Coronary artery (tissue), 2 donors: Measurements from ENCODE around the gene FOXP1.
A peak's percentile ranks its signal among the peaks of the same experiment; 100 is the strongest.

Source experiments
- DNase-seq: peaks from one replicate; pipeline ENCODE4 v3.0.0-alpha.2; 2017; ENCODE audit warnings: low spot score
- H3K27ac ChIP-seq, 2 donors: fragments of 200-600 bp; sonication (generic); one replicate each; pipeline ENCODE4 v1.5.1; 2016 to 2019
- H3K4me3 ChIP-seq: fragments of 200-600 bp; sonication (generic); 2 replicates; pipeline ENCODE4 v1.5.1; 2016; ENCODE audit warnings: mild to moderate bottlenecking, moderate library complexity
- TF ChIP-seq, protein P1 (sequence below): fragments of 200-600 bp; sonication (generic); IDR thresholded peaks from one replicate; pipeline ENCODE4 v1.5.1; 2019; ENCODE audit warnings: antibody characterized with exemption

FOXP1 gene

DNA sequence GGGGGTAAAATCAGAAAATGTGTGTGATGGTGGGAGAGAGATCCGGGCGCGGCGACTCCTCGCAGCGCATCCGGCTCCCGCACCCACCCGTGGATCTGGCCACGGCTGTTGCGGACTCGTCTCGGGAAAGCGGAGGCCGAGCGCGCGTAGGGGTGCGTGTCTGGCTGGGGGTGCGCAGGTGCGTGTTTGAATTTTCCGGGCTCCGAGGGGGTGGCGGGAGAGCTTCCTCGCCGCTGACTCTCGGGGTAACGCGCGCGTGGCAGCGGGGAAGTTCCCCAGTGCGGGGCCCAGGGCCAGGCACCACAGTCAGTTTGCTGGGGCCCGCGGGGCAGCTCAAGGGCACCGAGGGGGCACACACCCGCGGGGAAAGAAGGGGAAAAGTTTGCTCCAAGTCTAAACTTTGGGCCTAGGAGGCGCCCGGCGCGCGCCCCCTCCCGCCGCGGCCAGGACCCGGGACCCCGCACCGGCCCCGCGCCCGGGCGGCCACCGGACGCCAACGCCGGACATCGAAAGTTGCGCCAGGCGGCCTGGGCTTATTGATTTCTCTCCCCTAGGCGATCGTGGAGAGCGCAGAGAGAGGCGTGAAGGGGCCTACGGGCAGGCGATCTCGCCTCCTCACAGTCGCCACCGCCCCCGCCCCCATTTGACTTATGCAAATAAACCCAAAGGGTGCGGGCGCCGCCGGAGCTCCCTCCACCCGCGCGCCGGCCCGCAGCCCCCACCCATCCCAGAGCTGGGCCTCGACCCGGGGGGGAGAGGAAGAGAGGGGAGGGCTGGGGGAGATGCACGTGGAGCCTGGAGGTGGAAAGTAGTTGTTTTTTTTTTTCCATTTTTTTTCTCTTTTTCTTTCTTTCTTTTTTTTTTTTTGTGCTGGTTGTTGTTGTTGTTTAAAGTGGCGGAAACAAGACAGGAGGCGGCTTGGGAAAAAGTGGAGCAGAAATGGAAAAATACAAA is 639 bp downstream of the FOXP1 start:
- Histone ChIP-seq H3K27ac (peak overlapping the region; percentile 99), H3K4me3 (peak overlapping the region; percentile 89)
- TF ChIP-seq, protein P1, sequence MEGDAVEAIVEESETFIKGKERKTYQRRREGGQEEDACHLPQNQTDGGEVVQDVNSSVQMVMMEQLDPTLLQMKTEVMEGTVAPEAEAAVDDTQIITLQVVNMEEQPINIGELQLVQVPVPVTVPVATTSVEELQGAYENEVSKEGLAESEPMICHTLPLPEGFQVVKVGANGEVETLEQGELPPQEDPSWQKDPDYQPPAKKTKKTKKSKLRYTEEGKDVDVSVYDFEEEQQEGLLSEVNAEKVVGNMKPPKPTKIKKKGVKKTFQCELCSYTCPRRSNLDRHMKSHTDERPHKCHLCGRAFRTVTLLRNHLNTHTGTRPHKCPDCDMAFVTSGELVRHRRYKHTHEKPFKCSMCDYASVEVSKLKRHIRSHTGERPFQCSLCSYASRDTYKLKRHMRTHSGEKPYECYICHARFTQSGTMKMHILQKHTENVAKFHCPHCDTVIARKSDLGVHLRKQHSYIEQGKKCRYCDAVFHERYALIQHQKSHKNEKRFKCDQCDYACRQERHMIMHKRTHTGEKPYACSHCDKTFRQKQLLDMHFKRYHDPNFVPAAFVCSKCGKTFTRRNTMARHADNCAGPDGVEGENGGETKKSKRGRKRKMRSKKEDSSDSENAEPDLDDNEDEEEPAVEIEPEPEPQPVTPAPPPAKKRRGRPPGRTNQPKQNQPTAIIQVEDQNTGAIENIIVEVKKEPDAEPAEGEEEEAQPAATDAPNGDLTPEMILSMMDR: no peak
- peak; percentile 86 for DNase-seq

DNA sequence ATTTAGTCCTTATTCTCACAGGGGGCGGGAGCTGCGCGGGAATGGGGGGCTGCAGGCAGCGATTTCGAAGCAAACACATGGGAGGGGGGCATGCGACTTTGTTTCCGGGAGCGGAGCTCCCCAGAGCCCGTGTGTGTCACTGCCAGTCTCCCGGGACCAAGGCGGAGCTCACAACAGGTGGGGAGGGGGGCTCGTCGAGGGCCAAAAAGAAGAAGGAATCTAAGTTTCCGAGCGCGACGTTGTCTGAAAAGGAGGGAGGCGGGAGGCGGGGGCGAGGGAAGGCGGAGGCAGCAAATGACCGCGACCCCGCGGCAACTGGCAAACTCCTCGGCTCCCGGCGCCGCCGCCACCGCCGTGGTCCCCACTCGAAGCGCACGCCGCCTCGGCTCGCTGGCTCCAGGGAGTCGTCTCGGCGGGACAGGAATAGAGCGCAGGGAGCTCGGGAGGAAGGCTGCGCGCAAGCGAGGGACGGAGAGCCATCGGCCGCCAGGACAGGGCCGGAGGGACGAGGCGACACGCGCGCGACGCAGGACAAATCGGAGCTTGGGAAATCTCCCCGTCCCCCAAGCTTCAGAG is 1.4 kb downstream of the FOXP1 start:
- H3K27ac ChIP-seq: peak overlapping the region; percentile 99
- H3K4me3 ChIP-seq: peak overlapping the region; percentile 89
- DNase-seq: peak; percentile 80
- TF ChIP-seq, protein P1: no peak

DNA sequence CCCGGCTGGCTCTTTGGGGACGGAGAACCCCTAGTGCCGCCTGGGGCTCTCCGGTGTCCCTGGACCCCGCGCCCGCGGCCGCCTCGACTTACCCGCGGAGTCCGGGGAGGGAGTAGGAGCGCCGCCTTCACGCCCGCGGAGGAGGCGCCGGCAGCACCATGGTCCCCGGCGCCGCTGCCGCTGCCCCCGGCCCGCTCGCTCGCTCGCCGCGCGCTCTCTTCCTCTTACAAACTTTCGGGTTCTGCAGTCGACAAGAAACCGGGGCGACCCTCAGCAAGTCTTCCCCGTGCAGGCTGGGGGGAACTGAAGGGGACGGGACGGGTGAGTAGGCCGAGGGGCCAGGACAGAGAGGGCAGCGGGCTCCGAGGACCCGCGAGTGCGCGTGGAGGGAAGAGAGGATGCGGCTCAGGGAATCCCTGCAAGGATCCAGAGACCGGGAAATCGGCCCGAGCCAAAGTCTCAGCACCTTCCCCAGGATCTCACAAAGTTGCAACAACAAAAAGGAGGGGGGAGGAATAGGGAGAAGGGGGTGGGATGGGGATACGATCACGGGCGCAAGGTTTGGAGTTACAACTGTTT is 2.0 kb downstream of the FOXP1 start:
- TF ChIP-seq, protein P1: no peak
- DNase-seq: peak; percentile 75
- peak overlapping the region; percentile 89 for H3K4me3 ChIP-seq
- peak overlapping the region; percentile 99 for H3K27ac ChIP-seq

DNA sequence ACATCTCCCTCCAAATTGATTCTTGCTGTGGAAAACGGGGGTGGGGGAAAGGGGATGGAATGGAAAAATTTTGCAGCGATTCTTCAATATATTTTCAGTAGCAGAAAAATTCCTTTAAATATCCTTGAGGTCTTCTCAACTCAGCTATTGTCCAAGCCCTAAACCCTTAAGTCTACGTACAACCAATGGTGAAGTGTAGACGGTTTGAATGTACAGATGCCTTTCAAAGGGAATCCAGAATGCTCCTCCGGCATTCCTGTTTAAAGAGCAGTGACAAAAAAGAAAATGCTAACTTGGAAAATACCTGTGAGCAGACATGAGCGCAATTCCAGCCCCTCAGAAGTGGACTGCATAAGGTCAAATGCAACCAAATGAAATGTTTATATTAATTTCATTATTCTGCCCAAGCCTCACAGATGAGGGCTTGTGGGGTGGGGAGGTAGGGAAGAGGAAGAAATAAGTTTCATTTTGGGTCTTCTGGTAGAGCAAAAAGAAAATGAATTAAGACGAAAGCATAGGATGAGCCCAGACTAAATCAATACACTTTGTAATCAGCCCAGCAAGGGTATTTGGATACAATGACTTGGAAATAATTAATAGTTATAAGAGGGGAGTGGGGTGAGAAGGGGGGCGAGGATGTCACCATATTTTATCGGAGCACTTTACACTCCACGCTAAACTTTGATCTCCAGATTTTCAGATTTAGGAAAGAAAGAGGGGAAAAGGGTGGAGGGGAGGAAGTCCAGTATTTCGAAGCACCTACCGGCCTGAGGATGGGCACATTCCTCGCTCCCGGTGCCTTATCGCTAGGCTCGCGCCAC is 2.7 kb downstream of the FOXP1 start:
- Histone ChIP-seq H3K27ac (peak overlapping the region; percentile 99), H3K4me3 (peak overlapping the region; percentile 89)
- no peak for DNase-seq
- TF ChIP-seq, protein P1: no peak

DNA sequence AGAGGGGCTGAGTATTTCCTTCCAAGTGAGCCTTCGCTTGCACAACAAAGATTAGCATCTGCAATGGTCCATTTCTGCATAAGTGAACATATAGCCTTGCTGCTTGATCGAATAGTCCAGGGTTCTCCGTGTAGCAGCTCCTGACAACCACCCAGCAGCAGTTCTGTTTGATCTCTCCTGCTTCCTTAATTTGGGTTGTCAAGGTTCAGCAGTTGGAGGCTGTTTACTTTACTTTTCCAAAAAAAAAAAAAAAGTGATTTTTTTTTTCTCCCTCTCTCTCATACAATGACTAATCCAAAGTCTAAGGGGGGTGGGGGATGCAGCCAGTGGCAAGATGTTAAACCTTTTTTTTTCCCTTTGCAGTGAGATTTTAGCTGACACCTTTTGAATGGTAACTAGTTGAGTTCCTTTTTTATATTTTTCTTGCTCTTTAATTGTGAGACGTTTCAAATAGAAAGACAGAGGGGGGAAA is 3.6 kb downstream of the FOXP1 start:
- TF ChIP-seq, protein P1: no peak
- Histone ChIP-seq H3K4me3 (peak overlapping the region; percentile 89), H3K27ac (peak overlapping the region; percentile 63 to 99)
- DNase-seq: no peak

DNA sequence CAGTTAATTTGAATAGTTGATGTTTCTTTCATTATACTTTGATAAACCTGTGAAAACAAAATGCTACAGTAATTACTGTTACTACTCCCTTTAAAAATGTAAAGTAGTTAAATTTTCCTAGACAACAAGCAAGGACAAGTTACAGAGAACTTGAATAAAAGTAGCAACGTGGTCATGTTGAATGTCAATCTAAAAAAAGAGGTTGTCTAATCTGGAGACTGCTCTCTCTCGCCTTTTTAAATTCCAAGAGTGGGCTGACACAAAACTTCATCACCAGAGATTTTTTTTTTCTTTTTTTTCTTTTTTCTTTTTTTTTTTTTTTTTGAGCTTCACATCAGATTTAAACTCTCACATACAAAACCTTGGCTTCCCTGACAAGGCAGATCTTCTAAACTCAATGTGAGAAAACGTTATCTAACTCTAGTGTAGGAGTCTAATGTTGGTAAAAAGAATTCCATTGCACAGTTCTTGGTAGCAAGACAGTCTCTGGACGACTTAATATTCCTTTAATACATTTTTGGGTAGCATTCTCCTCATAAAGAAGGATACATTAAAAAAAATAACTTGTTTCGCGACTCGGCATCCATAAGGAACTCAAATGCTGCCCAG is 4.1 kb downstream of the FOXP1 start:
- TF ChIP-seq, protein P1: no peak
- Histone ChIP-seq H3K4me3 (peak overlapping the region; percentile 48), H3K27ac (peak overlapping the region in 1 of 2 donors; percentile 63)
- DNase-seq: no peak
